Cardiac muscle cell (in vitro differentiated cells and primary cell): ENCODE results near the gene IFNA6. TPM values are rescaled to one million over a fixed set of nuclear protein-coding genes. Genes with fewer than 3 reads are reported as not detected.

Source experiments
- DNase-seq, 2 donors: peaks; one replicate each; pipeline versions ENCODE4 v3.0.0 to v3.0.0-alpha.2; 2010 to 2017; ENCODE audit warnings: low read depth in 1 of 2, low spot score in 1 of 2
- H3K27ac ChIP-seq: fragments of 200-600 bp; sonication (generic); 2 replicates; pipeline ENCODE4 v1.5.1; 2016
- H3K27me3 ChIP-seq: fragments of 200-600 bp; sonication (generic); 2 replicates; pipeline ENCODE4 v1.6.0; 2016; ENCODE audit warnings: control low read depth
- H3K36me3 ChIP-seq: fragments of 200-600 bp; sonication (generic); 2 replicates; pipeline ENCODE4 v1.5.1; 2016; ENCODE audit warnings: control low read depth
- H3K4me1 ChIP-seq: fragments of 200-600 bp; sonication (generic); 2 replicates; pipeline ENCODE4 v1.8.1; 2017; ENCODE audit warnings: low read depth, mild to moderate bottlenecking, mixed run types
- H3K4me3 ChIP-seq: fragments of 200-600 bp; sonication (generic); 2 replicates; pipeline ENCODE4 v1.5.1; 2016; ENCODE audit warnings: mild to moderate bottlenecking
- H3K9me3 ChIP-seq: fragments of 200-600 bp; sonication (generic); 2 replicates; pipeline ENCODE4 v1.5.1; 2017; ENCODE audit warnings: low read depth, mild to moderate bottlenecking, control low read depth
- CTCF ChIP-seq: IDR thresholded peaks from 2 replicates; pipeline ENCODE4 v1.5.1; 2012; ENCODE audit warnings: low read depth, mild to moderate bottlenecking, low read length
- polyA plus RNA-seq: library from polyadenylated mRNA; unstranded; fragments of >200 nt; fragmentation: Nextera tagmentation; extraction: Ambion mirVana; gene quantifications from 2 replicates; pipeline ENCODE4 v1.2.1, GENCODE V29; 2016
- total RNA-seq: library from RNA; depleted of rRNA; stranded (reverse); fragments of >200 nt; gene quantifications from 2 replicates; pipeline ENCODE4 v1.2.3, GENCODE V29; 2016

The IFNA6 gene
- total and polyA plus RNA-seq, 2 experiments from 2014 or later, result not detected

- no peak for DNase-seq
Observed at GRCh38 chr9:21322911-21323461, 27.7 kb downstream of the IFNA6 start.

GRCh38 chr9:21320465-21320864 is 30.2 kb downstream of the IFNA6 start:
- Histone ChIP-seq H3K36me3 (no peaks in the 10 kb centered on the region), H3K9me3 (no peaks in the 10 kb centered on the region), H3K27me3 (peaks cover 5% of the 10 kb centered on the region), H3K4me1 (no peaks in the 10 kb centered on the region), H3K4me3 (no peak overlapping the region), H3K27ac (no peak overlapping the region)
- no peak for DNase-seq
- TF ChIP-seq CTCF, result no peak

More at GRCh38 chr9:21322911-21323461, 27.7 kb downstream of the IFNA6 start:
- Histone ChIP-seq H3K4me3 (no peak overlapping the region), H3K4me1 (no peaks in the 10 kb centered on the region), H3K27ac (no peak overlapping the region), H3K36me3 (no peaks in the 10 kb centered on the region), H3K9me3 (no peaks in the 10 kb centered on the region), H3K27me3 (no peaks in the 10 kb centered on the region)
- TF ChIP-seq CTCF, result no peak

GRCh38 chr9:21317956-21318923 is 32.4 kb downstream of the IFNA6 start:
- peaks cover 5% of the 10 kb centered on the region for H3K27me3 ChIP-seq
- no peaks in the 10 kb centered on the region for H3K36me3 ChIP-seq
- no peaks in the 10 kb centered on the region for H3K9me3 ChIP-seq
- no peak overlapping the region for H3K27ac ChIP-seq
- no peaks in the 10 kb centered on the region for H3K4me1 ChIP-seq
- TF ChIP-seq CTCF, result peak; percentile 71
- peak; percentile 66 to 70 for DNase-seq
- H3K4me3 ChIP-seq, result no peak overlapping the region

GRCh38 chr9:21316860-21317259 is 33.8 kb downstream of the IFNA6 start:
- Histone ChIP-seq H3K4me1 (no peaks in the 10 kb centered on the region), H3K36me3 (no peaks in the 10 kb centered on the region), H3K27me3 (peaks cover 5% of the 10 kb centered on the region), H3K9me3 (no peaks in the 10 kb centered on the region), H3K4me3 (no peak overlapping the region), H3K27ac (no peak overlapping the region)
- no peak for TF ChIP-seq CTCF
- no peak for DNase-seq

GRCh38 chr9:21316032-21316842 is 34.5 kb downstream of the IFNA6 start:
- peaks cover 5% of the 10 kb centered on the region for H3K27me3 ChIP-seq
- no peak overlapping the region for H3K27ac ChIP-seq
- DNase-seq, result no peak
- no peak for TF ChIP-seq CTCF
- H3K4me1 ChIP-seq, result no peaks in the 10 kb centered on the region
- no peaks in the 10 kb centered on the region for H3K36me3 ChIP-seq
- no peak overlapping the region for H3K4me3 ChIP-seq
- no peaks in the 10 kb centered on the region for H3K9me3 ChIP-seq
